A549 (cell line): ENCODE results near the gene KLHL29. TPM values are rescaled to one million over a fixed set of nuclear protein-coding genes. Genes with fewer than 3 reads are reported as not detected.

ENCODE experiments used
- ATAC-seq, 2 experiments: fragments of 200-7000 bp in 1 of 2; fragments of >200 bp in 1 of 2; cut with Nextera tagmentation in 1 of 2; cut with Tn5 transposase in 1 of 2; 3 replicates each; pipeline versions ENCODE4 v1.8.0 to v1.9.1; 2018 to 2020; ENCODE audit warnings: mild to moderate bottlenecking in 1 of 2, moderate library complexity in 1 of 2
- CTCF ChIA-PET: fragments of 300-600 bp; sonication (Branson Sonifier 250); formaldehyde crosslinking; extraction: SDS; loops from one replicate; lab custom pipeline; 2021; ENCODE audit warnings: antibody characterized with exemption, inconsistent platforms; lab: Yijun Ruan, JAX
- POLR2A ChIA-PET: fragments of 350-600 bp; formaldehyde crosslinking; extraction: SDS; loops from one replicate; lab custom pipeline; 2021; ENCODE audit warnings: antibody characterized with exemption, inconsistent platforms; lab: Yijun Ruan, JAX
- DNase-seq, 2 experiments: peaks; one replicate each; pipeline versions ENCODE4 v3.0.0 to v3.0.0-alpha.2; 2011 to 2016; ENCODE audit warnings: low read depth in 1 of 2, low spot score in 1 of 2
- FAIRE-seq: peaks from 2 replicates; lab custom pipeline; 2011; peaks lifted over from hg19 to GRCh38; lab: Jason Lieb, UNC
- H3K27ac ChIP-seq, 2 experiments: fragments of >200 bp; sonication (Bioruptor Twin); formaldehyde crosslinking; 3 replicates each; pipeline ENCODE4 v1.5.1; 2016 to 2017
- H3K4me1 ChIP-seq: fragments of >200 bp; sonication (Bioruptor Twin); formaldehyde crosslinking; 3 replicates; pipeline ENCODE4 v1.6.1; 2016
- H3K4me2 ChIP-seq: fragments of >200 bp; sonication (Bioruptor Twin); formaldehyde crosslinking; 3 replicates; pipeline ENCODE4 v1.6.1; 2016
- H3K4me3 ChIP-seq: fragments of >200 bp; sonication (Bioruptor Twin); formaldehyde crosslinking; 3 replicates; pipeline ENCODE4 v1.5.1; 2016
- H3K9me3 ChIP-seq: fragments of >200 bp; sonication (Bioruptor Twin); formaldehyde crosslinking; 3 replicates; pipeline ENCODE4 v1.6.1; 2016
- BHLHE40 ChIP-seq: IDR thresholded peaks from 2 replicates; pipeline ENCODE4 v1.6.1; 2012; ENCODE audit warnings: low read depth, low read length, inconsistent platforms
- CBX2 ChIP-seq: fragments of 200-600 bp; sonication (generic); IDR thresholded peaks from 2 replicates; pipeline ENCODE4 v1.6.1; 2016; ENCODE audit warnings: low read depth, mild to moderate bottlenecking, borderline replicate concordance
- CHD4 ChIP-seq: fragments of 200-600 bp; sonication (generic); IDR thresholded peaks from 2 replicates; pipeline ENCODE4 v1.6.1; 2016; ENCODE audit warnings: antibody characterized with exemption, mild to moderate bottlenecking, borderline replicate concordance
- EHF ChIP-seq: fragments of 250-450 bp; sonication (Bioruptor Pico); IDR thresholded peaks from 2 replicates; pipeline ENCODE4 v1.5.0; 2020; ENCODE audit warnings: mild to moderate bottlenecking
- ESRRA ChIP-seq: fragments of 150-350 bp; IDR thresholded peaks from 2 replicates; pipeline ENCODE4 v1.6.1; 2014; ENCODE audit warnings: mild to moderate bottlenecking, low read length, borderline replicate concordance
- FOSB ChIP-seq: fragments of 250-450 bp; sonication (Bioruptor Pico); IDR thresholded peaks from 2 replicates; pipeline ENCODE4 v1.5.0; 2020; ENCODE audit warnings: mild to moderate bottlenecking, moderate library complexity
- FOSL2 ChIP-seq, 2 experiments: fragments of 450-650 bp in 1 of 2; fragments of >200 bp in 1 of 2; sonication (Bioruptor Twin) in 1 of 2; formaldehyde crosslinking; IDR thresholded peaks; 2 replicates each; pipeline versions ENCODE4 v1.5.0 to v1.6.1; 2016 to 2020; ENCODE audit warnings: mild to moderate bottlenecking in 1 of 2, moderate library complexity in 1 of 2
- GATA3 ChIP-seq: IDR thresholded peaks from 2 replicates; pipeline ENCODE4 v1.6.1; 2012; ENCODE audit warnings: borderline replicate concordance
- HOXA7 ChIP-seq: fragments of 250-450 bp; sonication (Bioruptor Pico); IDR thresholded peaks from 2 replicates; pipeline ENCODE4 v1.5.0; 2020; ENCODE audit warnings: mild to moderate bottlenecking, moderate library complexity
- HOXB13 ChIP-seq: fragments of 250-450 bp; sonication (Bioruptor Pico); IDR thresholded peaks from 2 replicates; pipeline ENCODE4 v1.5.0; 2020; ENCODE audit warnings: low read depth, mild to moderate bottlenecking, moderate library complexity
- JUNB ChIP-seq: fragments of >200 bp; sonication (Bioruptor Twin); formaldehyde crosslinking; IDR thresholded peaks from 2 replicates; pipeline ENCODE4 v1.6.1; 2016
- KDM5A ChIP-seq: fragments of 200-600 bp; sonication (generic); IDR thresholded peaks from 2 replicates; pipeline ENCODE4 v1.6.1; 2016; ENCODE audit warnings: antibody characterized with exemption, mild to moderate bottlenecking
- MAZ ChIP-seq: fragments of 150-350 bp; IDR thresholded peaks from 2 replicates; pipeline ENCODE4 v1.6.1; 2014; ENCODE audit warnings: antibody characterized with exemption, low read depth, low read length, borderline replicate concordance
- PHF8 ChIP-seq: fragments of 200-600 bp; sonication (generic); IDR thresholded peaks from 2 replicates; pipeline ENCODE4 v1.6.1; 2016; ENCODE audit warnings: low read depth, mild to moderate bottlenecking, antibody characterized with exemption, moderate library complexity, borderline replicate concordance
- POLR2AphosphoS2 ChIP-seq: conservative IDR thresholded peaks from 2 replicates; pipeline ENCODE4 v1.6.1; 2012; ENCODE audit warnings: low read length, improper control_type of control experiment, inconsistent platforms
- RARB ChIP-seq: fragments of 250-450 bp; sonication (Bioruptor Pico); IDR thresholded peaks from 2 replicates; pipeline ENCODE4 v1.8.0; 2021; ENCODE audit warnings: mild to moderate bottlenecking, moderate library complexity
- RCOR1 ChIP-seq: fragments of 150-350 bp; IDR thresholded peaks from 2 replicates; pipeline ENCODE4 v1.6.1; 2014; ENCODE audit warnings: antibody characterized with exemption, low read length, low read depth
- SREBF2 ChIP-seq: fragments of 450-650 bp; IDR thresholded peaks from 2 replicates; pipeline ENCODE4 v1.6.1; 2014; ENCODE audit warnings: mild to moderate bottlenecking, moderate library complexity
- ZC3H11A ChIP-seq: fragments of 450-650 bp; IDR thresholded peaks from 2 replicates; pipeline ENCODE4 v1.6.1; 2014; ENCODE audit warnings: antibody characterized with exemption, mild to moderate bottlenecking
- ZFP36 ChIP-seq: fragments of 450-650 bp; IDR thresholded peaks from 2 replicates; pipeline ENCODE4 v1.6.1; 2014; ENCODE audit warnings: borderline replicate concordance; ENCODE audit not compliant: partially characterized antibody
- WGBS: methylation state at CpG from one replicate; pipeline ENCODE4 v1.1.6; 2017; ENCODE audit errors: missing lambda C conversion rate; 5-methylcytosine and 5-hydroxymethylcytosine counted together
- polyA plus RNA-seq, 4 experiments: library from polyadenylated mRNA; depleted of rRNA in 3 of 4; stranded (reverse); fragments of >200 nt; fragmentation: RNase III in 1 of 4; extraction: RNeasy Plus Mini Kit Qiagen cat#74134 plus additional on column Dnase treatment in 1 of 4; gene quantifications; 2 replicates in 3 of 4; 3 replicates in 1 of 4; pipeline ENCODE4 v1.2.3, GENCODE V29; 2011 to 2017
- TF ChIP-seq, protein P1 (sequence below): IDR thresholded peaks from 2 replicates; pipeline ENCODE4 v1.6.1; 2012; ENCODE audit warnings: low read depth, borderline replicate concordance
- TF ChIP-seq, protein P2 (sequence below): fragments of >200 bp; sonication (Bioruptor Twin); formaldehyde crosslinking; IDR thresholded peaks from 3 replicates; pipeline ENCODE4 v1.5.1; 2016
- TF ChIP-seq, protein P3 (sequence below): fragments of >200 bp; sonication (Bioruptor Twin); formaldehyde crosslinking; IDR thresholded peaks from 3 replicates; pipeline ENCODE4 v1.6.1; 2016
- TF ChIP-seq, protein P4 (sequence below): IDR thresholded peaks from 2 replicates; pipeline ENCODE4 v1.6.1; 2012
- TF ChIP-seq, protein P5 (sequence below): fragments of 200-600 bp; sonication (generic); IDR thresholded peaks from 2 replicates; pipeline ENCODE4 v1.6.1; 2016; ENCODE audit warnings: antibody characterized with exemption, mild to moderate bottlenecking, moderate library complexity

KLHL29 gene
- polyA plus RNA-seq, 2 of the 4 experiments (the other 2 are of a cell fraction), result 1.3 to 2.5 TPM

DNA sequence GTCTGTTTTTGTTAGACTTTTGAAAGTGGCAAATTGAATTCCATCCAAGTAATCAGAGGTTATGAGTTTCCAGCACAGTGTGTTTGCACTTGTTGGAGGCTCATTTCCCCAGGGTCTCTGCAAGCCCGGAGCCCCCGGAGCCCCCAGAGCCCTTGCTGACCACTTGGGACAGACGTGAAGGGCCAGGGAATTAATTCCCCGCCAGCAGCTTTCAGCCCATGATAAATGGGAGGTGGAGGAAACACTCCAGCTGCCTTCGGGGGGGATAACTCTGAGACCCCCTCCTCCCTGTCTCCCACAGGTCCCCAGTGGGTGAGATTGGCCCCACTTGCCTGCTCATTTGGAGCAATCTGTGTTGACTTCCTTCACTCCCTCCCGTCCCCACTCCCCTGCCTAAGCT lies 79.2 kb downstream of the KLHL29 start:
- FAIRE-seq, result no peak
- Histone ChIP-seq H3K27ac (no peak overlapping the region), H3K4me1 (no peaks in the 10 kb centered on the region), H3K4me3 (no peak overlapping the region), H3K4me2 (no peak overlapping the region), H3K9me3 (no peaks in the 10 kb centered on the region)
- no peak for TF ChIP-seq HOXA7
- no peak for TF ChIP-seq BHLHE40
- TF ChIP-seq, protein P1, sequence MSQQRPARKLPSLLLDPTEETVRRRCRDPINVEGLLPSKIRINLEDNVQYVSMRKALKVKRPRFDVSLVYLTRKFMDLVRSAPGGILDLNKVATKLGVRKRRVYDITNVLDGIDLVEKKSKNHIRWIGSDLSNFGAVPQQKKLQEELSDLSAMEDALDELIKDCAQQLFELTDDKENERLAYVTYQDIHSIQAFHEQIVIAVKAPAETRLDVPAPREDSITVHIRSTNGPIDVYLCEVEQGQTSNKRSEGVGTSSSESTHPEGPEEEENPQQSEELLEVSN, result no peak
- no peak for TF ChIP-seq CBX2
- no peak for TF ChIP-seq PHF8
- no peak for TF ChIP-seq KDM5A
- TF ChIP-seq JUNB, result no peak
- no peak for TF ChIP-seq FOSB (CRISPR knock-in tag)
- no peak for TF ChIP-seq FOSL2 (IDR thresholded peaks at IDR 0.05)
- no peak for TF ChIP-seq FOSL2 (CRISPR knock-in tag; IDR thresholded peaks at IDR 0.05)
- TF ChIP-seq, protein P2, sequence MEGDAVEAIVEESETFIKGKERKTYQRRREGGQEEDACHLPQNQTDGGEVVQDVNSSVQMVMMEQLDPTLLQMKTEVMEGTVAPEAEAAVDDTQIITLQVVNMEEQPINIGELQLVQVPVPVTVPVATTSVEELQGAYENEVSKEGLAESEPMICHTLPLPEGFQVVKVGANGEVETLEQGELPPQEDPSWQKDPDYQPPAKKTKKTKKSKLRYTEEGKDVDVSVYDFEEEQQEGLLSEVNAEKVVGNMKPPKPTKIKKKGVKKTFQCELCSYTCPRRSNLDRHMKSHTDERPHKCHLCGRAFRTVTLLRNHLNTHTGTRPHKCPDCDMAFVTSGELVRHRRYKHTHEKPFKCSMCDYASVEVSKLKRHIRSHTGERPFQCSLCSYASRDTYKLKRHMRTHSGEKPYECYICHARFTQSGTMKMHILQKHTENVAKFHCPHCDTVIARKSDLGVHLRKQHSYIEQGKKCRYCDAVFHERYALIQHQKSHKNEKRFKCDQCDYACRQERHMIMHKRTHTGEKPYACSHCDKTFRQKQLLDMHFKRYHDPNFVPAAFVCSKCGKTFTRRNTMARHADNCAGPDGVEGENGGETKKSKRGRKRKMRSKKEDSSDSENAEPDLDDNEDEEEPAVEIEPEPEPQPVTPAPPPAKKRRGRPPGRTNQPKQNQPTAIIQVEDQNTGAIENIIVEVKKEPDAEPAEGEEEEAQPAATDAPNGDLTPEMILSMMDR, result no peak
- TF ChIP-seq CHD4, result no peak
- TF ChIP-seq MAZ, result no peak
- TF ChIP-seq POLR2AphosphoS2, result no peak
- DNase-seq, result no peak
- ATAC-seq, result no peak
- 34% methylated on average over 6 of the region's 6 CpGs for whole genome bisulfite sequencing
- POLR2A ChIA-PET, result no interaction called here
- CTCF ChIA-PET, result no interaction called here

DNA sequence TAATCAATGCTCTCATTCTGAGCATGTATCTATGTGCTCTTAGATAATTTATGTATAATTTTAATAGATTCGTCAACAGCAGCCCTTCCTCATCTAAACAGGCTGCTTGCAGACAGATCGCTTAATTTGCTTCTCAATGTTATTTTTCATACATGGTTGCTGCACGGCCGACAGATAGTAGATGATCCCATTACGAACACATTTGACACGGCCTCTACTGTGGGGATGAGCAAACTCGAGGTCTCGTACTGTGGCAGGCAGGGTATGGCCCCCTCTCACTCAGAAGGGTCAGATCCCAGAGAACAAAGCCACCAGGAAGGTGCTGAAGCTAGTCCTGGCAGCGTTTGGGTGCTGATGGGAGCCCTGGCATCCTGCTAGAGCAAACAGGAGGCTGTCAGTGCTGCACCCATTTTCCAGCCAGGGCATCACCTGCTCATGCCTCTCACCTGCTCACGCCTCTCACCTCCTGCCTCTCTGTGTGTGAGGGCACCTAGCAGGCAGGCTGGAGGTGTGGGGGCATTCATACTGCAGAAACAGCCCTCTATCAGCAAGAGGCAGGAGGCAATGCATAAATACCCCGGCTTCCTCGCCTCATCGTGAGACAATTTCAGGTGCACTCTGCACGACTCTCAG lies 80.0 kb downstream of the KLHL29 start:
- FAIRE-seq (no peak), ATAC-seq (no peak), DNase-seq (no peak)
- TF ChIP-seq, protein P3, sequence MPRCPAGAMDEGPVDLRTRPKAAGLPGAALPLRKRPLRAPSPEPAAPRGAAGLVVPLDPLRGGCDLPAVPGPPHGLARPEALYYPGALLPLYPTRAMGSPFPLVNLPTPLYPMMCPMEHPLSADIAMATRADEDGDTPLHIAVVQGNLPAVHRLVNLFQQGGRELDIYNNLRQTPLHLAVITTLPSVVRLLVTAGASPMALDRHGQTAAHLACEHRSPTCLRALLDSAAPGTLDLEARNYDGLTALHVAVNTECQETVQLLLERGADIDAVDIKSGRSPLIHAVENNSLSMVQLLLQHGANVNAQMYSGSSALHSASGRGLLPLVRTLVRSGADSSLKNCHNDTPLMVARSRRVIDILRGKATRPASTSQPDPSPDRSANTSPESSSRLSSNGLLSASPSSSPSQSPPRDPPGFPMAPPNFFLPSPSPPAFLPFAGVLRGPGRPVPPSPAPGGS, result no peak
- TF ChIP-seq ESRRA, result no peak
- TF ChIP-seq FOSB (CRISPR knock-in tag), result no peak
- no peak for TF ChIP-seq GATA3
- TF ChIP-seq MAZ, result no peak
- TF ChIP-seq, protein P4, sequence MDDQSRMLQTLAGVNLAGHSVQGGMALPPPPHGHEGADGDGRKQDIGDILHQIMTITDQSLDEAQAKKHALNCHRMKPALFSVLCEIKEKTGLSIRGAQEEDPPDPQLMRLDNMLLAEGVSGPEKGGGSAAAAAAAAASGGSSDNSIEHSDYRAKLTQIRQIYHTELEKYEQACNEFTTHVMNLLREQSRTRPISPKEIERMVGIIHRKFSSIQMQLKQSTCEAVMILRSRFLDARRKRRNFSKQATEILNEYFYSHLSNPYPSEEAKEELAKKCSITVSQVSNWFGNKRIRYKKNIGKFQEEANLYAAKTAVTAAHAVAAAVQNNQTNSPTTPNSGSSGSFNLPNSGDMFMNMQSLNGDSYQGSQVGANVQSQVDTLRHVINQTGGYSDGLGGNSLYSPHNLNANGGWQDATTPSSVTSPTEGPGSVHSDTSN, result no peak
- TF ChIP-seq RCOR1, result no peak
- no peak for TF ChIP-seq HOXB13 (CRISPR knock-in tag)
- no peak for TF ChIP-seq ZC3H11A
- TF ChIP-seq ZFP36, result no peak
- TF ChIP-seq BHLHE40, result no peak
- no peak for TF ChIP-seq EHF (CRISPR knock-in tag)
- TF ChIP-seq HOXA7, result no peak
- TF ChIP-seq, protein P5, sequence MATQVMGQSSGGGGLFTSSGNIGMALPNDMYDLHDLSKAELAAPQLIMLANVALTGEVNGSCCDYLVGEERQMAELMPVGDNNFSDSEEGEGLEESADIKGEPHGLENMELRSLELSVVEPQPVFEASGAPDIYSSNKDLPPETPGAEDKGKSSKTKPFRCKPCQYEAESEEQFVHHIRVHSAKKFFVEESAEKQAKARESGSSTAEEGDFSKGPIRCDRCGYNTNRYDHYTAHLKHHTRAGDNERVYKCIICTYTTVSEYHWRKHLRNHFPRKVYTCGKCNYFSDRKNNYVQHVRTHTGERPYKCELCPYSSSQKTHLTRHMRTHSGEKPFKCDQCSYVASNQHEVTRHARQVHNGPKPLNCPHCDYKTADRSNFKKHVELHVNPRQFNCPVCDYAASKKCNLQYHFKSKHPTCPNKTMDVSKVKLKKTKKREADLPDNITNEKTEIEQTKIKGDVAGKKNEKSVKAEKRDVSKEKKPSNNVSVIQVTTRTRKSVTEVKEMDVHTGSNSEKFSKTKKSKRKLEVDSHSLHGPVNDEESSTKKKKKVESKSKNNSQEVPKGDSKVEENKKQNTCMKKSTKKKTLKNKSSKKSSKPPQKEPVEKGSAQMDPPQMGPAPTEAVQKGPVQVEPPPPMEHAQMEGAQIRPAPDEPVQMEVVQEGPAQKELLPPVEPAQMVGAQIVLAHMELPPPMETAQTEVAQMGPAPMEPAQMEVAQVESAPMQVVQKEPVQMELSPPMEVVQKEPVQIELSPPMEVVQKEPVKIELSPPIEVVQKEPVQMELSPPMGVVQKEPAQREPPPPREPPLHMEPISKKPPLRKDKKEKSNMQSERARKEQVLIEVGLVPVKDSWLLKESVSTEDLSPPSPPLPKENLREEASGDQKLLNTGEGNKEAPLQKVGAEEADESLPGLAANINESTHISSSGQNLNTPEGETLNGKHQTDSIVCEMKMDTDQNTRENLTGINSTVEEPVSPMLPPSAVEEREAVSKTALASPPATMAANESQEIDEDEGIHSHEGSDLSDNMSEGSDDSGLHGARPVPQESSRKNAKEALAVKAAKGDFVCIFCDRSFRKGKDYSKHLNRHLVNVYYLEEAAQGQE, result no peak
- TF ChIP-seq RARB (CRISPR knock-in tag), result no peak
- TF ChIP-seq PHF8, result no peak
- TF ChIP-seq SREBF2, result no peak
- ChIA-PET CTCF (no interaction called here), POLR2A (no interaction called here)
- Histone ChIP-seq H3K27ac (no peak overlapping the region), H3K4me2 (no peak overlapping the region), H3K9me3 (no peaks in the 10 kb centered on the region), H3K4me3 (no peak overlapping the region), H3K4me1 (no peaks in the 10 kb centered on the region)
- 59% methylated on average over 14 of the region's 14 CpGs for WGBS
